ENCODE results near the gene MYH6. TPM values are rescaled to one million over a fixed set of nuclear protein-coding genes. Genes with fewer than 3 reads are reported as not detected.
A peak's percentile ranks its signal among the peaks of the same experiment; 100 is the strongest.

The MYH6 gene
- total and polyA plus RNA-seq, 2 of the 13 experiments (the other 11 are each of a cell fraction or from before 2014, with no cell fraction given) = 0.01 TPM; not detected in 1

- TF ChIP-seq AKNA (CRISPR knock-in tag; IDR thresholded peaks at IDR 0.05; ENCODE audit: borderline replicate concordance) (no peak), SRSF4 (IDR thresholded peaks at IDR 0.05; ENCODE audit: low read depth, low read length, poor library complexity, severe bottlenecking) (no peak), JUND (CRISPR knock-in tag; IDR thresholded peaks at IDR 0.05) (peak; percentile 85), ZNF543 (CRISPR knock-in tag; IDR thresholded peaks at IDR 0.05) (0 out of 2 replicates have a peak, but pooled peaks have one; percentile 64), SRSF1 (optimal IDR thresholded peaks at IDR 0.05; ENCODE audit: low read depth, low read length) (peak; percentile 44), ATF6 (CRISPR knock-in tag; conservative IDR thresholded peaks at IDR 0.05) (no peak), ZFAT (CRISPR knock-in tag; conservative IDR thresholded peaks at IDR 0.05) (no peak), ZNF276 (CRISPR knock-in tag; IDR thresholded peaks at IDR 0.05; ENCODE audit: low read depth) (no peak), RARA (CRISPR knock-in tag; IDR thresholded peaks at IDR 0.05) (no peak), ZBTB26 (CRISPR knock-in tag; IDR thresholded peaks at IDR 0.05; ENCODE audit: borderline replicate concordance) (no peak), MEF2D (CRISPR knock-in tag; IDR thresholded peaks at IDR 0.05) (no peak; the same call in 1 of the 2 replicates), EED (CRISPR knock-in tag; IDR thresholded peaks at IDR 0.05) (peak; percentile 70; the same call in 1 of the 2 replicates), ZNF263 (CRISPR knock-in tag; IDR thresholded peaks at IDR 0.05) (peak; percentile 87)
These were observed 27.7 kb upstream of the MYH6 start, which contains the start of gene MYH7 (continued) for GRCh38 chr14:23435543-23436326.
